Measurements from ENCODE around the gene DTX1. TPM values are rescaled to one million over a fixed set of nuclear protein-coding genes. Genes with fewer than 3 reads are reported as not detected.

DTX1 gene
- total RNA-seq, 1 donor from 2014 or later: 4.6 TPM

DNA sequence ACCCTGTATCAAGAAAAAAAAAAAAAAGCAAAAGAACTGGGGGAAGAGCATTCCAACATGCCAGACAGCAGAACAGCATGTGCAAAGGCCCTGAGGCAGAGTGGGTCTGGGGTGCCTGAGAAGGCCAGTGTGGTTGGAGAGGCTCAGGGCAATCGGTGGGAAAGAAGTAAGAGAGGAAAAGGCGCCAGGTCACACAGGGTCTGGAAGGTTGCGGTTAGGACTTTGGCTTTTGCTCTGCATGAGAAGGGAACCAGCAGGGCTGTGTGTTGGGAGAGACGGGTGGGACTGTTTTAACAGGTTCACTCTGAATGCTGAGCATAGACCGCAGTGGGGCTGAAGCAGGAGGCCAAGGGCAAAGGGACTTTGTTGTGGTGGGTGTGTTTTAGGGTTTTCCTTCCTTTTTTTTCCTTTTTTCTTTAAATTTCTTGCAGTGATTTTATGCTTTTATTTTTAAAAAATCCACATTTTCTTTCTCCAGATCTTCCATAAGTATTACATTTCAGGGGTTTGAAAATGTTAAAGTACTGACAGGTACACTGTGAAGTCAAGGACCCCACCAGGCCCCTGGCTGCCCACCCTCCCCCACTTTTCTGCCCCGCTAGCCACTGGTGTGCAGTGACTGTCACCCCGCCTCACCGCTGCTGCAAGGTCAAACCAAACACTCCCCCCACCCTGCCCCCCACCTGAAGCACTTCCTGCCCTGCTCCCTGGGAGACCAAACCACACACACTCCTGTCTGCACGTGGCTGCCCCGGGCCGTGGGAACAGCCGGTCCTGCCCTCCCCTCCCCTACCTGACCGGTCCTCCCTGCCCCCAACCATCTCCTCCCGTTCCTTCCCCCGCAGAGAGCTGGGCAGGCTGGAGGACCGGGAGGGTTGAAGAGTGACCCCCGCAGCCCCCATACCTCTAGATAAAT is 30.0 kb downstream of the DTX1 start:
- Histone ChIP-seq H3K9ac (ENCODE audit: low read length) (no peak overlapping the region), H3K36me3 (ENCODE audit: insufficient read depth, low read length) (no peaks in the 10 kb centered on the region), H3K27ac (ENCODE audit: low read depth, low read length) (no peak overlapping the region), H3K79me2 (ENCODE audit: insufficient read depth, low read length) (no peaks in the 10 kb centered on the region), H3K27me3 (ENCODE audit: insufficient read depth, low read length) (peaks cover 4% of the 10 kb centered on the region), H2AFZ (ENCODE audit: low read depth, low read length) (no peak overlapping the region), H3K4me3 (ENCODE audit: insufficient read depth, low read depth, low read length) (no peak overlapping the region), H3K9me3 (ENCODE audit: insufficient read depth, low read depth, low read length) (no peaks in the 10 kb centered on the region), H3K4me1 (ENCODE audit: insufficient read depth, low read length) (no peaks in the 10 kb centered on the region), H3K4me2 (ENCODE audit: low read length) (no peak overlapping the region), H4K20me1 (ENCODE audit: insufficient read depth, low read length) (no peaks in the 10 kb centered on the region)
- no peak for FAIRE-seq
- no peak overlapping the region for H3K4me3 Mint-ChIP-seq (ENCODE audit: unreplicated experiment)
- H3K27me3 Mint-ChIP-seq (ENCODE audit: low read depth, unreplicated experiment): peaks cover 55% of the 10 kb centered on the region
- no peak for DNase-seq (ENCODE audit: low read depth)
- H3K27ac Mint-ChIP-seq (ENCODE audit: unreplicated experiment): peak overlapping the region; percentile 47
- TF ChIP-seq CTCF (IDR thresholded peaks at IDR 0.05; ENCODE audit: insufficient read depth, low read depth, low read length): no peak
- H3K4me1 Mint-ChIP-seq (ENCODE audit: low read depth, unreplicated experiment): peaks cover 19% of the 10 kb centered on the region
- peaks cover 4% of the 10 kb centered on the region for H3K9me3 Mint-ChIP-seq (ENCODE audit: unreplicated experiment)
- H3K36me3 Mint-ChIP-seq (ENCODE audit: low read depth, unreplicated experiment): peaks cover 4% of the 10 kb centered on the region

DNA sequence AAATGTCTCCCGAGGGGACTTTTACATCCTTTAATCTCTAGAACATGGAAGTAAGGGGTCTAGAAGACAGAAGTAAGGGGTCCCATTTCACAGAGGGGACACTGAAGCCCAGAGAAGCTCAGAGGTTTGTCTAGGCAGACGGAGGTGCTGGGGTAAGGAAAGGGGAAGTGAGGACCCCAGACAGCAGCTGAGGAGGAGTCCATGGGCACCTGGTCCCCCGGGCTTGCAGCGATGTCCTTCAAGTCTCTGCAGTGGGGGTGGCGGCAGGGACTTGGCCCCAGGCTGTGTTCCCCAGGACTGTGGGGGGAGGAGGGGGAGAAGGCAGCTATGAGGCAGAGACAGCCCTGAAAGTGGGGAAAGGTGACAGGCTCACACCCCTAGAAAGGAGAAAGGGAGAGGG is 30.7 kb downstream of the DTX1 start:
- H3K4me3 ChIP-seq (ENCODE audit: insufficient read depth, low read depth, low read length): no peak overlapping the region
- Mint-ChIP-seq H3K4me1 (ENCODE audit: low read depth, unreplicated experiment) (peaks cover 18% of the 10 kb centered on the region), H3K27ac (ENCODE audit: unreplicated experiment) (peak overlapping the region; percentile 47), H3K4me3 (ENCODE audit: unreplicated experiment) (no peak overlapping the region), H3K36me3 (ENCODE audit: low read depth, unreplicated experiment) (peaks cover 4% of the 10 kb centered on the region), H3K27me3 (ENCODE audit: low read depth, unreplicated experiment) (peaks cover 59% of the 10 kb centered on the region), H3K9me3 (ENCODE audit: unreplicated experiment) (peaks cover 4% of the 10 kb centered on the region)
- TF ChIP-seq CTCF (IDR thresholded peaks at IDR 0.05; ENCODE audit: insufficient read depth, low read depth, low read length): no peak
- TF ChIP-seq EZH2 (IDR thresholded peaks at IDR 0.05; ENCODE audit: insufficient read depth, low read length): no peak
- no peaks in the 10 kb centered on the region for H3K79me2 ChIP-seq (ENCODE audit: insufficient read depth, low read length)
- H4K20me1 ChIP-seq (ENCODE audit: insufficient read depth, low read length): no peaks in the 10 kb centered on the region
- H3K27me3 ChIP-seq (ENCODE audit: insufficient read depth, low read length): peaks cover 10% of the 10 kb centered on the region
- no peak overlapping the region for H3K27ac ChIP-seq (ENCODE audit: low read depth, low read length)
- no peak for FAIRE-seq
- H3K9me3 ChIP-seq (ENCODE audit: insufficient read depth, low read depth, low read length): no peaks in the 10 kb centered on the region
- H3K4me2 ChIP-seq (ENCODE audit: low read length): no peak overlapping the region
- H2AFZ ChIP-seq (ENCODE audit: low read depth, low read length): no peak overlapping the region
- H3K9ac ChIP-seq (ENCODE audit: low read length): no peak overlapping the region
- DNase-seq (ENCODE audit: low read depth): no peak
- H3K36me3 ChIP-seq (ENCODE audit: insufficient read depth, low read length): no peaks in the 10 kb centered on the region
- no peaks in the 10 kb centered on the region for H3K4me1 ChIP-seq (ENCODE audit: insufficient read depth, low read length)

- no peak overlapping the region for H3K4me3 ChIP-seq (ENCODE audit: insufficient read depth, low read depth, low read length)
- H2AFZ ChIP-seq (ENCODE audit: low read depth, low read length): no peak overlapping the region
- H3K4me1 ChIP-seq (ENCODE audit: insufficient read depth, low read length): no peaks in the 10 kb centered on the region
- H3K9me3 ChIP-seq (ENCODE audit: insufficient read depth, low read depth, low read length): no peaks in the 10 kb centered on the region
- H3K36me3 Mint-ChIP-seq (ENCODE audit: low read depth, unreplicated experiment): peaks cover 4% of the 10 kb centered on the region
- H3K27ac ChIP-seq (ENCODE audit: low read depth, low read length): no peak overlapping the region
- peaks cover 4% of the 10 kb centered on the region for H3K9me3 Mint-ChIP-seq (ENCODE audit: unreplicated experiment)
- H3K27me3 ChIP-seq (ENCODE audit: insufficient read depth, low read length): peaks cover 15% of the 10 kb centered on the region
- H3K27ac Mint-ChIP-seq (ENCODE audit: unreplicated experiment): no peak overlapping the region
- H3K9ac ChIP-seq (ENCODE audit: low read length): no peak overlapping the region
- TF ChIP-seq EZH2 (IDR thresholded peaks at IDR 0.05; ENCODE audit: insufficient read depth, low read length) (no peak), CTCF (IDR thresholded peaks at IDR 0.05; ENCODE audit: insufficient read depth, low read depth, low read length) (no peak)
- DNase-seq (ENCODE audit: low read depth) (no peak), FAIRE-seq (no peak)
- H3K79me2 ChIP-seq (ENCODE audit: insufficient read depth, low read length): no peaks in the 10 kb centered on the region
- peaks cover 19% of the 10 kb centered on the region for H3K4me1 Mint-ChIP-seq (ENCODE audit: low read depth, unreplicated experiment)
- no peak overlapping the region for H3K4me2 ChIP-seq (ENCODE audit: low read length)
- no peak overlapping the region for H3K4me3 Mint-ChIP-seq (ENCODE audit: unreplicated experiment)
- H3K27me3 Mint-ChIP-seq (ENCODE audit: low read depth, unreplicated experiment): peaks cover 65% of the 10 kb centered on the region
- no peaks in the 10 kb centered on the region for H4K20me1 ChIP-seq (ENCODE audit: insufficient read depth, low read length)
- no peaks in the 10 kb centered on the region for H3K36me3 ChIP-seq (ENCODE audit: insufficient read depth, low read length)
These were observed 31.5 kb downstream of the DTX1 start for GRCh38 chr12:113088037-113088436.
